Liver (tissue), 9 donors: Measurements from ENCODE around the gene WDCP. TPM values are rescaled to one million over a fixed set of nuclear protein-coding genes. Genes with fewer than 3 reads are reported as not detected.

Experiments
- DNase-seq: peaks from one replicate; pipeline ENCODE4 v3.0.0-alpha.2; 2017; ENCODE audit warnings: low spot score
- H3K27ac ChIP-seq, 2 donors: one replicate each; pipeline ENCODE4 v1.7.0; 2013; ENCODE audit warnings: inconsistent platforms in 2 of 2, low read length in 2 of 2, control low read depth in 1 of 2, low read depth in 1 of 2, mild to moderate bottlenecking in 1 of 2
- H3K27me3 ChIP-seq, 4 donors: one replicate each; pipeline versions ENCODE4 v1.6.1 to v1.7.0; 2013; ENCODE audit warnings: low read length in 3 of 4, inconsistent platforms in 1 of 4, mild to moderate bottlenecking in 1 of 4, moderate library complexity in 1 of 4; ENCODE audit not compliant: control insufficient read depth in 4 of 4, insufficient read depth in 4 of 4
- H3K36me3 ChIP-seq, 4 donors: one replicate each; pipeline versions ENCODE4 v1.6.1 to v1.7.0; 2013; ENCODE audit warnings: low read length in 3 of 4, mild to moderate bottlenecking in 3 of 4, low read depth in 1 of 4, moderate library complexity in 1 of 4; ENCODE audit not compliant: control insufficient read depth in 4 of 4, insufficient read depth in 3 of 4
- H3K4me1 ChIP-seq, 4 donors: one replicate each; pipeline versions ENCODE4 v1.6.1 to v1.7.0; 2013; ENCODE audit warnings: low read length in 3 of 4, mild to moderate bottlenecking in 3 of 4, moderate library complexity in 1 of 4; ENCODE audit not compliant: control insufficient read depth in 4 of 4, insufficient read depth in 4 of 4
- H3K4me3 ChIP-seq, 3 donors: one replicate each; pipeline versions ENCODE4 v1.6.1 to v1.7.0; 2013; ENCODE audit warnings: low read length in 3 of 3, control low read depth in 1 of 3, low read depth in 1 of 3, mild to moderate bottlenecking in 1 of 3
- H3K9ac ChIP-seq, 2 donors: one replicate each; pipeline ENCODE4 v1.7.0; 2013; ENCODE audit warnings: low read length in 2 of 2, mild to moderate bottlenecking in 2 of 2, moderate library complexity in 2 of 2, control low read depth in 1 of 2, low read depth in 1 of 2
- H3K9me3 ChIP-seq, 4 donors: one replicate each; pipeline versions ENCODE4 v1.6.1 to v1.7.0; 2013; ENCODE audit warnings: low read length in 3 of 4; ENCODE audit not compliant: control insufficient read depth in 4 of 4
- EGR1 ChIP-seq, 2 donors: IDR thresholded peaks; 2 replicates each; pipeline ENCODE4 v1.6.1; 2016 to 2018; ENCODE audit warnings: antibody characterized with exemption in 2 of 2, low read depth in 2 of 2
- FOXA1 ChIP-seq: IDR thresholded peaks from 2 replicates; pipeline ENCODE4 v1.6.1; 2016; ENCODE audit warnings: antibody characterized with exemption
- FOXA2 ChIP-seq: IDR thresholded peaks from 2 replicates; pipeline ENCODE4 v1.6.1; 2016; ENCODE audit warnings: antibody characterized with exemption
- GABPA ChIP-seq, 2 donors: IDR thresholded peaks in 1 of 2; conservative IDR thresholded peaks in 1 of 2; 2 replicates each; pipeline ENCODE4 v1.6.1; 2016; ENCODE audit warnings: antibody characterized with exemption in 2 of 2, mild to moderate bottlenecking in 1 of 2, moderate library complexity in 1 of 2
- HNF4A ChIP-seq, 2 donors: conservative IDR thresholded peaks; 2 replicates each; pipeline ENCODE4 v1.6.1; 2016; ENCODE audit warnings: antibody characterized with exemption in 2 of 2, mild to moderate bottlenecking in 2 of 2
- HNF4G ChIP-seq: IDR thresholded peaks from 2 replicates; pipeline ENCODE4 v1.6.1; 2016; ENCODE audit warnings: antibody characterized with exemption
- NR2F2 ChIP-seq: IDR thresholded peaks from 2 replicates; pipeline ENCODE4 v1.6.1; 2016; ENCODE audit warnings: antibody characterized with exemption
- RAD21 ChIP-seq, 2 donors: IDR thresholded peaks; 2 replicates each; pipeline ENCODE4 v1.6.1; 2016; ENCODE audit warnings: antibody characterized with exemption in 2 of 2, mild to moderate bottlenecking in 2 of 2
- RXRA ChIP-seq, 2 donors: IDR thresholded peaks; 2 replicates each; pipeline ENCODE4 v1.6.1; 2017 to 2018; ENCODE audit warnings: antibody characterized with exemption in 2 of 2, mild to moderate bottlenecking in 1 of 2
- TAF1 ChIP-seq: conservative IDR thresholded peaks from 2 replicates; pipeline ENCODE4 v1.6.1; 2016; ENCODE audit warnings: antibody characterized with exemption, mild to moderate bottlenecking
- YY1 ChIP-seq: IDR thresholded peaks from 2 replicates; pipeline ENCODE4 v1.6.1; 2016; ENCODE audit warnings: antibody characterized with exemption, mild to moderate bottlenecking
- WGBS: extraction: QIAGEN DNeasy Blood & Tissue Kit; methylation state at CpG from one replicate; pipeline ENCODE4 v1.1.7; 2013; 5-methylcytosine and 5-hydroxymethylcytosine counted together
- polyA plus RNA-seq, 2 donors: library from polyadenylated mRNA; stranded (reverse) in 1 of 2; unstranded in 1 of 2; fragments of 200-250 nt in 1 of 2; fragments of >200 nt in 1 of 2; fragmentation: Nextera tagmentation in 1 of 2; extraction: Ambion mirVana in 1 of 2; gene quantifications; one replicate each; pipeline versions ENCODE4 v1.2.1 to v1.2.3, GENCODE V29; 2013 to 2015
- total RNA-seq, 2 donors: library from RNA; depleted of rRNA; stranded (reverse); fragments of >200 nt; gene quantifications; one replicate each; pipeline ENCODE4 v1.2.3, GENCODE V29; 2014
- TF ChIP-seq, protein P1 (sequence below): IDR thresholded peaks from 2 replicates; pipeline ENCODE4 v1.6.1; 2016; ENCODE audit warnings: antibody characterized with exemption
- TF ChIP-seq, protein P2 (sequence below): IDR thresholded peaks from 2 replicates; pipeline ENCODE4 v1.6.1; 2016; ENCODE audit warnings: antibody characterized with exemption
- TF ChIP-seq, protein P3 (sequence below): IDR thresholded peaks from 2 replicates; pipeline ENCODE4 v1.6.1; 2016; ENCODE audit warnings: antibody characterized with exemption
- TF ChIP-seq, protein P4 (sequence below): IDR thresholded peaks from 2 replicates; pipeline ENCODE4 v1.6.1; 2016; ENCODE audit warnings: antibody characterized with exemption, mild to moderate bottlenecking
- donor health status: healthy.
- donor health status: healthy.
- donor health status: healthy.
- donor health status: healthy.
- donor health status: healthy.

WDCP gene
- total and polyA plus RNA-seq, 4 donors: 2.0 to 6.0 (median 4.4) TPM

DNA sequence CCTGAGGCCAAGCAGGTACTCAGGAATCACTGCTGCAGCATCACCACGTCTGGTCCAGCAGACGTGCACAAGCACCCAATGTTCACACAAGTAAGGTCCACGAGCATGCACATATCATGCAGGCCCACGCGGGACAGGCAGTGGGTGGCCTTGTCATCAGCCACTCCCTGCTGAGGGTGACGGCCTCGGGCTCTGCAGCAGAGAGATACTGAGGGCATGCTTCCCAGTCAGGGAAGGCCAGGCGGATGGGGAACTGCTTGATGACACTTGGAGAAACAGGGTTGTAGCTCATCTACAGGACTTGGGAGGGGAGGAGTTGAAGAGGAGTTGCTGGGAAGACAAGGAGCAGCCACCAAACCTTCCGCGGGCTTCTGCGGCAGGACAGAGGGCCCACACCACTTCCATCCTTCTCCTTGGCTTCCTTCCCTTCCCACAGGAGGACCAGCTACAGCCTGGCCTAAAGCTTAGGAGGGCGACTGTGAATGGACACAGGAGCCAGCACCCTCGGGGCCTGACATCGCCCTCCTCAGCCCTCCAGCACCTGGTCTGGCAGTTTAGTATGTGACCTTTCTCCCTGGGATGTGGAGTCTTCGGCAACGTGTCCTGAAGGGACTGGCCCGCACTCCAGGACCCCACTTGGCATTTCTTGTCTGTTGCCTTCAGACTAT is 22.1 kb downstream of the WDCP start (continued):
- TF ChIP-seq, protein P1, sequence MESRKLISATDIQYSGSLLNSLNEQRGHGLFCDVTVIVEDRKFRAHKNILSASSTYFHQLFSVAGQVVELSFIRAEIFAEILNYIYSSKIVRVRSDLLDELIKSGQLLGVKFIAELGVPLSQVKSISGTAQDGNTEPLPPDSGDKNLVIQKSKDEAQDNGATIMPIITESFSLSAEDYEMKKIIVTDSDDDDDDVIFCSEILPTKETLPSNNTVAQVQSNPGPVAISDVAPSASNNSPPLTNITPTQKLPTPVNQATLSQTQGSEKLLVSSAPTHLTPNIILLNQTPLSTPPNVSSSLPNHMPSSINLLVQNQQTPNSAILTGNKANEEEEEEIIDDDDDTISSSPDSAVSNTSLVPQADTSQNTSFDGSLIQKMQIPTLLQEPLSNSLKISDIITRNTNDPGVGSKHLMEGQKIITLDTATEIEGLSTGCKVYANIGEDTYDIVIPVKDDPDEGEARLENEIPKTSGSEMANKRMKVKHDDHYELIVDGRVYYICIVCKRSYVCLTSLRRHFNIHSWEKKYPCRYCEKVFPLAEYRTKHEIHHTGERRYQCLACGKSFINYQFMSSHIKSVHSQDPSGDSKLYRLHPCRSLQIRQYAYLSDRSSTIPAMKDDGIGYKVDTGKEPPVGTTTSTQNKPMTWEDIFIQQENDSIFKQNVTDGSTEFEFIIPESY: no peak
- TF ChIP-seq YY1 (no peak), GABPA (IDR thresholded peaks at IDR 0.05 in 1 of 2, conservative IDR thresholded peaks at IDR 0.05 in 1 of 2) (no peak), NR2F2 (no peak), RAD21 (IDR thresholded peaks at IDR 0.05) (no peak), HNF4A (conservative IDR thresholded peaks at IDR 0.05) (no peak)
- TF ChIP-seq, protein P2, sequence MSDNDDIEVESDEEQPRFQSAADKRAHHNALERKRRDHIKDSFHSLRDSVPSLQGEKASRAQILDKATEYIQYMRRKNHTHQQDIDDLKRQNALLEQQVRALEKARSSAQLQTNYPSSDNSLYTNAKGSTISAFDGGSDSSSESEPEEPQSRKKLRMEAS: no peak
- TF ChIP-seq, protein P3, sequence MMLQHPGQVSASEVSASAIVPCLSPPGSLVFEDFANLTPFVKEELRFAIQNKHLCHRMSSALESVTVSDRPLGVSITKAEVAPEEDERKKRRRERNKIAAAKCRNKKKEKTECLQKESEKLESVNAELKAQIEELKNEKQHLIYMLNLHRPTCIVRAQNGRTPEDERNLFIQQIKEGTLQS: no peak

DNA sequence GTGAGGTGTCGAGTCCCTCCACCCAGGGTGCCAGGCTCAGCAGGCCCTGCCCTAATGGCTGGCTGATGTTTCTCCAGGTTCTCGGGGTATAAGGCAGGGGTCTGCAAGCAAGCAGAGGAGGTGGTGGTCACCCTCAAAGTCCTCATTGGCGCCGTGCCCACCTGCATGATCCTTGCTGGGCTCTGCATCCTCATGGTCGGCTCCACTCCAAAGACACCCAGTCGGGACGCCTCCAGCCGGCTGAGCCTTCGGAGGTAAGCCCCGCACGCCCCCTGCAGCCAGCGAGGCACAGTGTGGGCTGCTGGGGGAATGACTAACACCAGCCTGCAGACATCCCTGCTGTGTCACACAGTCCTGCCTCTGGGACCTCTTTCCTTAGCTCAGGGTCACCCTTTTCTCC is 23.2 kb downstream of the WDCP start:
- no peak overlapping the region for H3K27ac ChIP-seq
- DNase-seq: peak; percentile 37
- H3K4me1 ChIP-seq: no peaks in the 10 kb centered on the region
- TF ChIP-seq GABPA (IDR thresholded peaks at IDR 0.05 in 1 of 2, conservative IDR thresholded peaks at IDR 0.05 in 1 of 2) (no peak), NR2F2 (no peak), TAF1 (no peak), HNF4G (no peak), FOXA2 (no peak), FOXA1 (no peak), RXRA (IDR thresholded peaks at IDR 0.05) (no peak), RAD21 (IDR thresholded peaks at IDR 0.05) (no peak), YY1 (no peak), EGR1 (IDR thresholded peaks at IDR 0.05; ENCODE audit: low read depth in 2 of 2) (no peak)
- TF ChIP-seq, protein P2: no peak
- TF ChIP-seq, protein P4, sequence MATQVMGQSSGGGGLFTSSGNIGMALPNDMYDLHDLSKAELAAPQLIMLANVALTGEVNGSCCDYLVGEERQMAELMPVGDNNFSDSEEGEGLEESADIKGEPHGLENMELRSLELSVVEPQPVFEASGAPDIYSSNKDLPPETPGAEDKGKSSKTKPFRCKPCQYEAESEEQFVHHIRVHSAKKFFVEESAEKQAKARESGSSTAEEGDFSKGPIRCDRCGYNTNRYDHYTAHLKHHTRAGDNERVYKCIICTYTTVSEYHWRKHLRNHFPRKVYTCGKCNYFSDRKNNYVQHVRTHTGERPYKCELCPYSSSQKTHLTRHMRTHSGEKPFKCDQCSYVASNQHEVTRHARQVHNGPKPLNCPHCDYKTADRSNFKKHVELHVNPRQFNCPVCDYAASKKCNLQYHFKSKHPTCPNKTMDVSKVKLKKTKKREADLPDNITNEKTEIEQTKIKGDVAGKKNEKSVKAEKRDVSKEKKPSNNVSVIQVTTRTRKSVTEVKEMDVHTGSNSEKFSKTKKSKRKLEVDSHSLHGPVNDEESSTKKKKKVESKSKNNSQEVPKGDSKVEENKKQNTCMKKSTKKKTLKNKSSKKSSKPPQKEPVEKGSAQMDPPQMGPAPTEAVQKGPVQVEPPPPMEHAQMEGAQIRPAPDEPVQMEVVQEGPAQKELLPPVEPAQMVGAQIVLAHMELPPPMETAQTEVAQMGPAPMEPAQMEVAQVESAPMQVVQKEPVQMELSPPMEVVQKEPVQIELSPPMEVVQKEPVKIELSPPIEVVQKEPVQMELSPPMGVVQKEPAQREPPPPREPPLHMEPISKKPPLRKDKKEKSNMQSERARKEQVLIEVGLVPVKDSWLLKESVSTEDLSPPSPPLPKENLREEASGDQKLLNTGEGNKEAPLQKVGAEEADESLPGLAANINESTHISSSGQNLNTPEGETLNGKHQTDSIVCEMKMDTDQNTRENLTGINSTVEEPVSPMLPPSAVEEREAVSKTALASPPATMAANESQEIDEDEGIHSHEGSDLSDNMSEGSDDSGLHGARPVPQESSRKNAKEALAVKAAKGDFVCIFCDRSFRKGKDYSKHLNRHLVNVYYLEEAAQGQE: no peak
- TF ChIP-seq, protein P1: no peak
- 85% methylated on average over 12 of the region's 12 CpGs for WGBS
- no peak overlapping the region for H3K4me3 ChIP-seq
- H3K36me3 ChIP-seq: peaks cover 0 to 11% (median 1%) of the 10 kb centered on the region in 4 donors
- no peaks in the 10 kb centered on the region for H3K27me3 ChIP-seq
- no peak overlapping the region for H3K9ac ChIP-seq
- no peaks in the 10 kb centered on the region for H3K9me3 ChIP-seq
